Activated naive CD4-positive, alpha-beta T cell treated with anti-CD3 and anti-CD28 coated beads, Interleukin-2, amount 50 U/mL, for 72 hours (primary cell): Measurements from ENCODE around the gene RBL1. TPM values are rescaled to one million over a fixed set of nuclear protein-coding genes. Genes with fewer than 3 reads are reported as not detected.
"Not testable (repeated sequence)": the region's sequence is repeated elsewhere in the genome, so short reads cannot be mapped to it uniquely, and the experiment has no call there.

Experiments
- ATAC-seq, 2 donors: fragments of 150-1000 bp; cut with Tn5 transposase; 2 replicates each; pipeline ENCODE4 v1.10.0; 2021; ENCODE audit warnings: mild to moderate bottlenecking in 2 of 2, moderate library complexity in 2 of 2
- DNase-seq, 2 donors: peaks; one replicate each; pipeline ENCODE4 v3.0.0; 2021 to 2022; ENCODE audit warnings: low spot score in 2 of 2
- H3K27ac Mint-ChIP-seq, 2 donors: one replicate each; pipeline ENCODE4 v1.8.0; 2022; ENCODE audit warnings: mild to moderate bottlenecking in 2 of 2, mixed read lengths in 2 of 2
- H3K36me3 Mint-ChIP-seq, 2 donors: one replicate each; pipeline ENCODE4 v1.8.0; 2022; ENCODE audit warnings: mixed read lengths in 2 of 2
- H3K9me3 Mint-ChIP-seq, 2 donors: one replicate each; pipeline ENCODE4 v1.8.0; 2022; ENCODE audit warnings: mixed read lengths in 2 of 2
- total RNA-seq, 2 donors: library from RNA; stranded (reverse); gene quantifications; one replicate each; pipeline ENCODE4 v1.2.3, GENCODE V29; 2022

Gene RBL1
- total RNA-seq, 2 donors from 2014 or later = 27.2 to 43.6 TPM

DNA sequence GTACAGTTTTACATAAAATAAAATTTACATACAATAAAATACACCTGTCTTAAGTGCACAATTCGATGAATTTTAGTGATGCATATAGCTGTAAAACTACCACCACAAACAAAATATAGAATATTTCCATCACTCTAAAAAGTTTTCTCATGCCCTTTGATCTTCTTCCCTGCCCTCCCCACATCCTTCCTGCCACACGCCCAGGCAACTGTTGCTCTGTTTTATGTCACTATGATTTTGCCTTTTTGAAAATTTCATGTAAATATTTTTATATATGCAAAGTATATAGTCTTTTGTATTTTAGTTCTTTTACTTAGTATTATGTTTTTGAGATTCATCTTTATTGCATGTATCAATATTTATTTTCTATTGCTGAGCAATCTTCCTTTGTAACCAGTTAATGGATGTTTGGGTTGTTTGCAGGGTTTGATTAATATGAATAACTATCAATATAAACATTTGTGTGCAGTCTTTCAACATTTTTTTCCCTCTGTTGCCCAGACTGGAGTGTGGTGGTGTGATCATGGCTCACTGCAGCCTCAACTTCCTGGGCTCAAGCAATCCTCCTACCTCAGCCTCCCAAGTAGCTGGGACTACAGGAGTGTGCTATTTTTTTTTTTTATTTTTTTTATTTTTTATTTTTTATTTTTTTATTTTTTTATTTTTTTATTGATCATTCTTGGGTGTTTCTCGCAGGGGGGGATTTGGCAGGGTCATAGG is 120.5 kb downstream of the RBL1 start:
- peak; percentile 72 to 83 for ATAC-seq
- H3K9me3 Mint-ChIP-seq = no peaks in the 10 kb centered on the region
- H3K27ac Mint-ChIP-seq = peak overlapping the region in 1 of 2 donors; percentile 59
- peaks cover 3 to 4% of the 10 kb centered on the region in 2 donors for H3K36me3 Mint-ChIP-seq
- DNase-seq = no peak

DNA sequence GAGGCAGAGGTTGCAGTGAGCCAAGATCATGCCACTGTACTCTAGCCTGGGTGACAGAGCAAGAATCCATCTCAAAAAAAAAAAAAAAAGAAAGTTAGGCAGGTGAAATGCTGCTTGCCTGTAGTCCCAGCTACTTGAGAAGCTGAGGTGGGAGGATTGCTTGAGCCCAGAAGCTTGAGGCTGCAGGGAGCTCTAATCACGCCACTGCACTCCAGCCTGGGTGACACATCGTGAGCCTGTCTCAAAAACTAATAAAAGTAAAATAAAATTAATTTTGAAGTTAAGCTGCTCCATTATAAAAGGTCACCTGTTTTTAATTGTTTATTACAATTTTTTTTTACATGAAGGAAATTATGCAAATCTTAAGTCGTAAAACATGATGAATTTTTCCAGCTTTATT is 121.1 kb downstream of the RBL1 start:
- ATAC-seq (no peak), DNase-seq (no peak)
- peaks cover 5% of the 10 kb centered on the region in 2 donors for H3K9me3 Mint-ChIP-seq
- H3K27ac Mint-ChIP-seq = no peak overlapping the region
- peaks cover 8 to 9% of the 10 kb centered on the region in 2 donors for H3K36me3 Mint-ChIP-seq

DNA sequence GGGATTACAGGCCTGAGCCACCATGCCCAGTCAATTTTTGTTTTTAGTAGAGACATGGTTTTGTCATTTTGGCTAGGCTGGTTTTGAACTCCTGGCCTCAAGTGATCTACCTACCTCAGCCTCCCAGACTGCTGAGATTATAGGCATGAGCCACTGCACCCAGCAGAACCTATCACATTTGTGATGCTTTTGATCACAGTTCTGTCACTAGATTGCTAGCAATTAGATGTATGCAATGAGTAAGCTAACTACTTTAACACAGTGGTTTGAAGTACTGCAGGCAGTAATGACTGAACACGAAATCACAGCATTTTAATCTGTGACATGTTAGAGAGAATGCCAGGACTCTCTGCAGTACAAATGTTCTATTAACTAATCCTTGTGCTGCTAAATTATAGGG is 124.7 kb downstream of the RBL1 start:
- Mint-ChIP-seq H3K9me3 (peaks cover 7 to 8% of the 10 kb centered on the region in 2 donors), H3K36me3 (peaks cover 15% of the 10 kb centered on the region in 2 donors), H3K27ac (peak overlapping the region; percentile 44 to 76)
- DNase-seq (no peak), ATAC-seq (peak; percentile 65 to 84)

DNA sequence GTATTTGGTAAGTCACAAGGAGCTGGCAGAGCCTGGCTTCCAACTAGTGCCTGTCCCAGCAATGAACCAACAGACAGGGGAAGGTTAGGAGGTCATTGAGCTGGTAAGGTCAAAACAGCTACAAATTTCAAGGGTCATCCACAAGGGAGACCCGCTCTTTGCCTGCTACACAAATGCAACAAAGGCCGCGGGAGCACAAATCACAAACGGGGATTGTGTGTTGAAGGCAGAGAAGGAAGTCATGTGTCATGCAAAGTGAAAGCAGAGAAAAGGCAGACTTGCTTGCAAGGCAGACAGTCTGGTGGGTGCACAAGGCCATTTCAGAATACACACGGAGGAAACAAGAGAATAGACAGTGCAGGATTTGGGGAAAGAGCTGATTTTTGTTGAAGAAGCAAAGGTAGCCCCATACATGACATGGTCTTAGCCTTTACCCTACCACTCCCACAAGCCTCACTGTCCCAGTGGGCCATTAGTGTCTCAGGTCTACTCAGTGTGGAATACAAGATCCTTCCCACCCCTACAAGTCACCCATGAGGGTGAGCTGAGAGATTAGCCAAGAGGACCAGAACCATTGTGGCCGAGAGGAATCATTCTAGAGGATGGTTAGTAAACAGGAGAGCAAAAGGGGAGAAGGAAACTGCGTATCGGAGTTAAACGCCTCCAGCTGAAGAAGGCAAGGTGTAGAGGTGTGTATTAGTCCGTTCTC is 126.2 kb downstream of the RBL1 start:
- DNase-seq = no peak
- peak; percentile 29 to 67 for ATAC-seq
- H3K36me3 Mint-ChIP-seq = peaks cover 15% of the 10 kb centered on the region in 2 donors
- peaks cover 7 to 8% of the 10 kb centered on the region in 2 donors for H3K9me3 Mint-ChIP-seq
- H3K27ac Mint-ChIP-seq = peak overlapping the region; percentile 73 to 85

DNA sequence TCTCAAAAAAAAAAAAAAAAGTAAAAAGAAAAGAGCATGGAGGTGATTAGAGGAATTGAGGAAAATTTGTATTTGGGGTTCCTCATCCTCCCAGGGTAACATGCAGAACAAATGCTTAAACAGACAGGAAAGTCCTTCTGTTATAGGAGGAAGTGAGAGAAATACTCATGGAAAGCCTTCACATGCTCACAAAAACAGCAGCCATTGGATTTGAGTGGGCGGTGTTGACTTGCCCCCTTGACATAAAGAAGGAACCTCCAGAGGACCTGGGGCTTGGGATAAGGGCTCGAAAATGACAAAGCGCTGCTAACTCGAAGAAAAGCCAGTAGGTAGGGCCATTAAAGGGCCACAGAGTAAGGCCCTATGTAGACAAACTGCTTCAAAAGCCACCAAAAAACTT is 126.7 kb downstream of the RBL1 start:
- DNase-seq (no peak), ATAC-seq (no peak)
- peaks cover 15% of the 10 kb centered on the region in 2 donors for H3K36me3 Mint-ChIP-seq
- H3K27ac Mint-ChIP-seq = peak overlapping the region; percentile 73 to 85
- H3K9me3 Mint-ChIP-seq = peaks cover 7 to 8% of the 10 kb centered on the region in 2 donors

DNA sequence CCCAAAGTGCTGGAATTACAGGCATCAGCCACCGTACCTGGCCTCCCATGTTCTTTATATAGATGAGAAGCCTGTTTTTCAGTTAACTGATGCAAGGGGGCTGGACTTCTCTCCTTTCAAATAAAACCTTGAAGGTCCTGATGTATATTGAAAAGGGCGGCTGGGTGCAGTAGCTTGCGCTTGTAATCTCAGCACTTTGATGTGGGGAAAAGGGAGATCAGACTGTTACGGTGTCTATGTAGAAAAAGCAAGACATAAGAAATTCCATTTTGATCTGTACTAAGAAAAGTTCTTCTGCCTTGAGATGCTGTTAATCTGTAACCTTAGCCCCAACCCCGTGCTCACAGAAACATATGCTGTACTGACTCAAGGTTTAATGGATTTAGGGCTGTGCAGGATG is 128.2 kb downstream of the RBL1 start:
- peak in 1 of 2 donors; percentile 43 for ATAC-seq
- Mint-ChIP-seq H3K9me3 (peaks cover 11 to 12% of the 10 kb centered on the region in 2 donors), H3K36me3 (peaks cover 20 to 21% of the 10 kb centered on the region in 2 donors), H3K27ac (peak overlapping the region in 1 of 2 donors; percentile 85)
- no peak for DNase-seq

DNA sequence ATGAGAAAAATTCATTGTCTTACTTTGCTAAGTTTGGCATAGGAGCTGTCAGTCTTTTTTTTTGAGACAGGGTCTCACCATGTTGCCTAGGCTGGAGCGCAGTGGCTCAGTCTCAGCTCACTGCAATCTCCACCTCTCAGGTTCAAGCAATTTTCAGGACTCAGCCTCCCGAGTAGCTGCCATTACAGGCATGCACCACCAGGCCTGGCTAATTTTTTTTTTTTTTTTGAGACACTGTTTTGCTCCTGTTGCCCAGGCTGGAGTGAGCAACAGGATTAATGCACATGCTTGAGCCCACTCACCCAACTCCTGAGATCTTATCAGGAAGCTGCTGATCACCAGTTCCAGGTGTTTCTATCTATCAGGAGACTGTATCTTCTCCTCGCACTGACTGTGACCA is 128.8 kb downstream of the RBL1 start:
- H3K9me3 Mint-ChIP-seq = peaks cover 13 to 14% of the 10 kb centered on the region in 2 donors
- ATAC-seq, DNase-seq: not testable (repeated sequence)
- H3K27ac Mint-ChIP-seq = peak overlapping the region in 1 of 2 donors; percentile 85
- H3K36me3 Mint-ChIP-seq = peaks cover 23 to 26% of the 10 kb centered on the region in 2 donors

DNA sequence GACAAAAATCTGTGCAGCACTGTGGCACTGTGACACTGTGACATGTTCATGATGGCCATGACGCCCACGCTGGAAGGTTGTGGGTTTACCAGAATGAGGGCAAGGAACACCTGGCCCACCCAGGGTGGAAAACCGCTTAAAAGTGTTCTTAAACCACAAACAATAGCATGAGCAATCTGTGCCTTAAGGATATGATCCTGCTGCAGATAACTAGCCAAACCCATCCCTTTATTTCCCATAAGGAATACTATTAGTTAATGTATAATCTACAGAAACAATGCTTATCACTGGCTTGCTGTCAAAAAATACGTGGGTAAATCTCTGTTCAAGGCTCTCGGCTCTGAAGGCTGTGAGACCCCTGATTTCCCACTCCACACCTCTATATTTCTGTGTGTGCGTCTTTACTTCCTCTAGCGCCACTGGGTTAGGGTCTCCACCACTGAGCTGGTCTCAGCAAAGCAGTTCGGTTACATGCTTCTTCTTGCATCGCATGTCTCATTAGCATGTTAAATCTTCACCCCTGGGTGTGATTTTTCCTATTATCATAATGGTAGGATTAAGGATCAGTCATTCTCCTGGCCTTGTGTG is 133.3 kb downstream of the RBL1 start:
- not testable (repeated sequence) for ATAC-seq, DNase-seq, H3K27ac Mint-ChIP-seq
- Mint-ChIP-seq H3K9me3 (peaks cover 5 to 11% of the 10 kb centered on the region in 2 donors), H3K36me3 (peaks cover 11 to 17% of the 10 kb centered on the region in 2 donors)

DNA sequence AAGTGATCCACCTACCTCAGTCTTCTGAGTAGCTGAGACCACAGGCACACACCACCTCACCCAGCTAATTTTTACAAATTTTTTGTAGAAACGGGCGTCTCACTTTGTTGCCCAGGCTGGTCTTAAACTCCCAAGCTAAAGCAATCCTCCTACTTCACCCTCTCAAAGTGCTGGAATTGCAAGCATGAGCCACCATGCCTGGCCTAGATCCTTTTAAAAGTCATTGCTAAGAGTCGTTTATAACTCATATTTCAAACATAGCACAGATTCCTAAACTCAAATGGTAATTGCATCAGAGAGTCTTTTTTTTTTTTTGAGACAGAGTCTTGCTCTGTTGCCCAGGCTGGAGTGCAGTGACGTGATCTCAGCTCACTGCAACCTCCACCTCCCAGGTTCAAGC is 136.6 kb downstream of the RBL1 start:
- DNase-seq = no peak
- H3K27ac Mint-ChIP-seq = no peak overlapping the region

DNA sequence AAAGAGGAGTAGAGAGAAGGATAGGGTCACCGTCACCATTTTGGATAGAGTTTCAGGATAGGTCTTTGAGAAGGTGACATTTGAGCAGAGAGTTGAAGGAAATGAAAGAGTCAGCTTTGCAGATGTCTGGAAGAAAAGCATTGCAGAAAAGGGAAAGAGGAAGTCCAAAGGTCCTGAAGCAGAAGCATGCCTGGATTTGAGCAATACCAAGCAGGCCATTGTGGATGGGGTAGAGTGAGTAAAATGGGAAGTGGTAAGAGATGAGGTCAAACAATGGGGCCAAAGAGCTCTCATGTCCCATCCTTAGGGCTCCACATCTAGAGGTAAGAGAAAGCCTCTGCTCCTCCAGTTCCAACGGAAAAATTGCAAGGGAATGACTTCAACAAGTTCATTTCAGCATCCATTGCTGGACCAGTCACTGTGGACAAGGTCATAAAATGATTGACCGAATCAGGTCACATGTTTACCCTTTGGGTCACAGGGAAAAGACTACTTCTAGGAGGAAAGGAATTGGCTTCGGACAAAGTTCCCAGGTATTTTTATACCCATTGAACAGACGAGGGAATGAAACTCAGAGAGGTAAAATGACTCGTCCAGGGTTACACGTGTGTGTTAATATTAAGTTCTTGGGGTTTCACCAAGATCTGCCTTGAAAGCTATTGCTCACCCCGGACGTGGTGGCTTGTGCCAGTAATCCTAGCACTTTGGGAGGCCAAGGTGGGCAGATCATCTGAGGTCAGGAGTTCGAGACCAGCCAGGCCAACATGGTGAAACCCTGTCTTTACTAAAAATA is 137.7 kb downstream of the RBL1 start:
- Mint-ChIP-seq H3K27ac (no peak overlapping the region), H3K9me3 (peaks cover 5 to 11% of the 10 kb centered on the region in 2 donors), H3K36me3 (peaks cover 10 to 16% of the 10 kb centered on the region in 2 donors)
- peak in 1 of 2 donors; percentile 84 for ATAC-seq
- DNase-seq = no peak

More for the DNA sequence above, 136.6 kb downstream of the RBL1 start:
- no peak for ATAC-seq
- peaks cover 11 to 17% of the 10 kb centered on the region in 2 donors for H3K36me3 Mint-ChIP-seq
- peaks cover 5 to 11% of the 10 kb centered on the region in 2 donors for H3K9me3 Mint-ChIP-seq

DNA sequence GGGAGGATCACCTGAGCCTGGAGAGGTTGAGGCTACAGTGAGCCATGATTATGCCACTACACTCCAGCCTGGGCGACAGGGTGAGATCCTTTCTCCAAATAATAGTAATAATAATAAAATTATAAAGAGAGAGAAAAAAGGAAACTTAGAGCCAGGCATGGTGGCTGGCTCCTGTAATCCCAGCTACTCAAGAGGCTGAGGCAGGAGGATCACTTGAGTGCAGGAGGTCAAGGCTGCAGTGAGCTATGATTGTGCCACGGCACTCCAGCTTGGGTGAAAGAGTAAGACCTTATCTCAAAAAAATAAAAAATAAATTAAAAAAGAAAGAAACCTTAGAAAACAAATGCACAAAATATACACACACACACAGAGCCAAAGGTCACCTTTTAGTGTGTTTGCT is 139.1 kb downstream of the RBL1 start:
- H3K27ac Mint-ChIP-seq = no peak overlapping the region
- ATAC-seq = no peak
- peaks cover 1 to 4% of the 10 kb centered on the region in 2 donors for H3K36me3 Mint-ChIP-seq
- peaks cover 0 to 6% of the 10 kb centered on the region in 2 donors for H3K9me3 Mint-ChIP-seq
- DNase-seq = no peak

DNA sequence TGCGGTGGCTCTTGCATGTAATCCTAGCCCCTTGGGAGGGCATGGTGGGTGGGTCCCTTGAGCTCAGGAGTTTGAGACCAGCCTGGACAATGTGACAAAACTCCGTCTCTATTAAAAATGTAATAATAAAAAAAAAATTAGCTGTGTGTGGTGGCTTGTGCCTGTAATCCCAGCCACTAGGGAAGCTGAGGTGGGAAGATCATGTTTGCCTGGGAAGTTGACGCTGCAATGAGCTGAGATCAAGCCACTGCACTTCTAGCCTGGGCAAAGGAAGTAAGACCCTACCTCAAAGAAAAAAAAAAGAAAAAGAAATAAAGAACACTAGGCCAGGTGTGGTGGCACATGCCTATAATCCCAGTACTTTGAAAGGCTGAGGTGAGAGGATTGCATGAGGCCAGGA is 139.8 kb downstream of the RBL1 start:
- Mint-ChIP-seq H3K27ac (no peak overlapping the region), H3K9me3 (peaks cover 0 to 6% of the 10 kb centered on the region in 2 donors), H3K36me3 (peaks cover 5 to 6% of the 10 kb centered on the region in 2 donors)
- ATAC-seq (no peak), DNase-seq (no peak)

DNA sequence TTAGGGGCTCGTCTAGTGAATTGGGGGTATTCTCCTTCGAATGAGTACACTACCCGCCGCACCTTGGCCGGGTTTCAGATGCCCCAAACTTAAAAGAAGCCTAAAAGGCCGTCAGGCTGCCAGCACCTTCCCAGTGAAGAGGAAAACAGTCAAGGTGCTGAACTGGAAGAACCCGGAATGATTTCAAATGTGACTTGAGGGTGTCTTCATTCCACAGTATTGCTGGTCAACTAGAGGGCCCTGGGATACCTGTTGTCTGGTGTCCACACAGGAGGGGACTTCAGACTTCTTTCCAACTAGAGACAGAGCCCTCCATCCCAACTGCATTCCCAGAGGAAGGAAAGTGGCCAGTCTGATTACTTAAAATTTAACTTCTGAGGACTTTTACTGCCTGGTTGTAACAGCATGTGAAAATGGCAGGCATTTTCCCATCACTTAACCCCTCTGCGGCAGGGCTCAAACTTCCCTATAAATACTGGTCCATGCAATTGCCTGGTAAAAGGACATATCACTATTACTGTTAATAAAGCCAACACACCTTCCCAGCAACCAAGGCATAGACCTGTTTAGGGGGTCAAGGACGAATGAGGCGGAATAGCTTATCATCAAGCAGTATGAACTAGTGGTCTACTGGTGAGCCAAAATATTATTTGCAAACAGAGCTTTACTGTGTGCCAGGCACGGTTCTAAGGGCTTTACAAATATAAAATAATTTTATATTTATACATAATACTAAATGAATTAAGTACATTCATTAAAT is 143.6 kb downstream of the RBL1 start:
- no peak for ATAC-seq
- H3K36me3 Mint-ChIP-seq = peaks cover 11 to 13% of the 10 kb centered on the region in 2 donors

DNA sequence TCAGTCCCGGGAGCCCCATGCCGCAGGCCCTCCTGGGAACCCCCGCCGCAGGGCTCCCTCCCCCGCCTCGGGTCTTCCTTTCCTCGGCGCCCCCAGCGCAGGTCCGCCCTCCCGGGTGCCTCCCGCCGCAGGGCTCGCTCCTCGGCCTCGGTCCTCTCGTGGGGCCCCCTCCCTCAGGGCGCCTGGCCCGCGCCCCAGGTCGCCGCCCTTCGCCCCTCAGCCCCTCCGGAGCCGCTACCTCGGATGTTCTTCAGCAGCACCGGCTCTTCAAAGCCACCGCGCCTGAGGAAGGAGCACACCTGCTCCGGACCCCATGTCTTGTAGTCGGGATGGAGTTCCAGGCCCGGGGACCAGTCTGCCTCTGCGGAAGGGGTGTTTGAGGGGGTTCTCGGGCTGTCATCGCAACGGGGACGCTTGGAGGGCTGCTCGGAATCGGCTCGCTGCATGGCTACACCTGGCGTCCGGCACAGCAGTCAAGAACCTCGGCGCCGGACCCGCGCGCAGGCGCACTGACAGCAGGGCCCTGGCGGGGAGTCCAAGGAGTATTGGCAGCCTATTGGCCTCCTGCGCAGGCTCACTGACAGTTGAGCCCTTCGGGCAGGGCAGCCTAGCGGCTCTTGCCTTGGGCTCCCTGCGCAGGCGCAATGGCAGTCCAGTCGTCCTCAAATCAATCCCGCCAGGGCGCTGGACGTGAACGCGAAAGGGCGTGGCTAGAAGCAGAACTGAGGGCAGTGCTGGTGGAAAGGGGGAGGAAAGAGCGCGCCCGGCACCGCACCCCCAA is 144.4 kb downstream of the RBL1 start, which contains the start of gene SAMHD1:
Gene SAMHD1, minus strand, starts transcription at position 511 of the 781 bp plus-strand sequence. Its CDS starts 65 bp downstream, at position 446.
- Mint-ChIP-seq H3K9me3 (no peaks in the 10 kb centered on the region), H3K36me3 (peaks cover 11 to 17% of the 10 kb centered on the region in 2 donors), H3K27ac (peak within 1 kb of the TSS; percentile 94 to 98)
- ATAC-seq (peak; percentile 95), DNase-seq (peak; percentile 92 to 99)

More for the DNA sequence above, 143.6 kb downstream of the RBL1 start:
- Mint-ChIP-seq H3K9me3 (no peaks in the 10 kb centered on the region), H3K27ac (peak overlapping the region; percentile 94 to 98)
- DNase-seq = no peak
